Kidney (tissue), 14 donors: ENCODE data around the gene SMAD6. TPM values are rescaled to one million over a fixed set of nuclear protein-coding genes. Genes with fewer than 3 reads are reported as not detected.

Experiments used
- DNase-seq, 5 donors: peaks; one replicate each; pipeline ENCODE4 v3.0.0-alpha.2; 2013 to 2020
- FAIRE-seq: peaks from 2 replicates; lab custom pipeline; 2012; peaks lifted over from hg19 to GRCh38; lab: Jason Lieb, UNC
- H3K27ac ChIP-seq, 2 donors: one replicate each; pipeline ENCODE4 v1.7.0; 2013; ENCODE audit warnings: low read depth in 2 of 2, low read length in 2 of 2, inconsistent platforms in 1 of 2
- H3K27me3 ChIP-seq: one replicate; pipeline ENCODE4 v1.7.1; 2013; ENCODE audit warnings: low read length, inconsistent platforms; ENCODE audit not compliant: control insufficient read depth, insufficient read depth
- H3K36me3 ChIP-seq, 3 donors: one replicate each; pipeline versions ENCODE4 v1.7.0 to v1.7.1; 2013; ENCODE audit warnings: low read length in 3 of 3, control low read depth in 1 of 3, inconsistent platforms in 1 of 3; ENCODE audit not compliant: insufficient read depth in 3 of 3, control insufficient read depth in 2 of 3
- H3K4me1 ChIP-seq, 3 donors: one replicate each; pipeline versions ENCODE4 v1.7.0 to v1.7.1; 2013; ENCODE audit warnings: low read length in 3 of 3, inconsistent platforms in 1 of 3, low read depth in 1 of 3; ENCODE audit not compliant: control insufficient read depth in 2 of 3, insufficient read depth in 2 of 3
- H3K4me3 ChIP-seq, 3 donors: one replicate each; pipeline versions ENCODE4 v1.7.0 to v1.8.1; 2013; ENCODE audit warnings: low read length in 3 of 3, control low read depth in 1 of 3, inconsistent platforms in 1 of 3
- H3K9ac ChIP-seq, 3 donors: one replicate each; pipeline versions ENCODE4 v1.7.0 to v1.7.1; 2013; ENCODE audit warnings: low read length in 3 of 3, control low read depth in 1 of 3, inconsistent platforms in 1 of 3
- H3K9me3 ChIP-seq, 3 donors: one replicate each; pipeline versions ENCODE4 v1.7.0 to v1.7.1; 2013; ENCODE audit warnings: low read length in 3 of 3, control low read depth in 1 of 3, inconsistent platforms in 1 of 3; ENCODE audit not compliant: control insufficient read depth in 2 of 3, insufficient read depth in 1 of 3
- intact Hi-C: fragments of 100-400 bp; cut with DNase I; formaldehyde crosslinking; loops from one replicate; pipeline ENCODE4 v1.11.1; 2022
- polyA plus RNA-seq: library from polyadenylated mRNA; stranded (reverse); fragments of 350-450 nt; fragmentation: Illumina TruSeq; extraction: RNeasy Lipid Tissue Mini Kit (QIAGEN cat#74804); gene quantifications from one replicate; pipeline ENCODE4 v1.2.3, GENCODE V29; 2014; ENCODE audit warnings: low read depth, low replicate concordance; ENCODE audit not compliant: insufficient read depth
- total RNA-seq: library from RNA; stranded (reverse); fragmentation: NEBNext Ultra II Directional; extraction: Animal tissue kit (Norgen Biotek cat#: 25700); gene quantifications from one replicate; pipeline ENCODE4 v1.2.1, GENCODE V29; 2021
- TF ChIP-seq, protein P1 (sequence below): IDR thresholded peaks from 3 replicates; pipeline ENCODE4 v1.5.1; 2012; ENCODE audit warnings: mild to moderate bottlenecking, moderate library complexity, borderline replicate concordance; ENCODE audit not compliant: insufficient read depth; ENCODE audit errors: extremely low read depth
- donor health status: control.
- donor health status: control.
- donor health status: control.
- donor health status: control.
- donor health status: control.
- donor health status: DM: yes; HTN: yes; CAD: no.
- donor health status: Normal renal cell carcinoma (clear cell type).

SMAD6 gene
- total and polyA plus RNA-seq, 2 donors from 2014 or later: 15.4 to 23.0 TPM

DNA sequence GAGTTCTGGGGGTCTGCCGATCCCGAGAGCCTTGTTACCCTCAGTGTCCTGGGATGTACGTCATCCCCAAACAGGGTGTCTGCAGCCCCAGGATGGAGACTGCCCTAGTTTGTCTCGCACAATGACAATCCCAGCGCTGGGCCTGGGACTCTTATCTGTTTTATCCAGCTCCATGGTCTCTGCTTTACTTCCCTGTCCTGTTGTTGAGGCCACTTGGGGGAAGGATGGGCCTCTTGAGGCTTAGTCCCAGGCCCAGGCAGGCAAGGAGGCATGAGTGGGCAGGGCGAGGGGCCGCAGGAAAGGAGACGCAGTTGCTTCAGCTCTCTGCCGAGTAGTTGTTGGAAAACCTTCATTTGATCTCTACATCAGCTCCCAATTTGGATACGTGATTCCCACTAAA lies 17.4 kb downstream of the SMAD6 start:
- Histone ChIP-seq H3K36me3 (peaks cover 2 to 25% (median 8%) of the 10 kb centered on the region in 3 donors), H3K27me3 (no peaks in the 10 kb centered on the region), H3K4me3 (no peak overlapping the region), H3K9ac (no peak overlapping the region), H3K9me3 (no peaks in the 10 kb centered on the region), H3K27ac (no peak overlapping the region), H3K4me1 (peaks cover 7 to 31% (median 30%) of the 10 kb centered on the region in 3 donors)
- DNase-seq (peak in 1 of 5 donors; percentile 39), FAIRE-seq (no peak)
- intact Hi-C loops: no loop called here
- TF ChIP-seq, protein P1, sequence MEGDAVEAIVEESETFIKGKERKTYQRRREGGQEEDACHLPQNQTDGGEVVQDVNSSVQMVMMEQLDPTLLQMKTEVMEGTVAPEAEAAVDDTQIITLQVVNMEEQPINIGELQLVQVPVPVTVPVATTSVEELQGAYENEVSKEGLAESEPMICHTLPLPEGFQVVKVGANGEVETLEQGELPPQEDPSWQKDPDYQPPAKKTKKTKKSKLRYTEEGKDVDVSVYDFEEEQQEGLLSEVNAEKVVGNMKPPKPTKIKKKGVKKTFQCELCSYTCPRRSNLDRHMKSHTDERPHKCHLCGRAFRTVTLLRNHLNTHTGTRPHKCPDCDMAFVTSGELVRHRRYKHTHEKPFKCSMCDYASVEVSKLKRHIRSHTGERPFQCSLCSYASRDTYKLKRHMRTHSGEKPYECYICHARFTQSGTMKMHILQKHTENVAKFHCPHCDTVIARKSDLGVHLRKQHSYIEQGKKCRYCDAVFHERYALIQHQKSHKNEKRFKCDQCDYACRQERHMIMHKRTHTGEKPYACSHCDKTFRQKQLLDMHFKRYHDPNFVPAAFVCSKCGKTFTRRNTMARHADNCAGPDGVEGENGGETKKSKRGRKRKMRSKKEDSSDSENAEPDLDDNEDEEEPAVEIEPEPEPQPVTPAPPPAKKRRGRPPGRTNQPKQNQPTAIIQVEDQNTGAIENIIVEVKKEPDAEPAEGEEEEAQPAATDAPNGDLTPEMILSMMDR: no peak

DNA sequence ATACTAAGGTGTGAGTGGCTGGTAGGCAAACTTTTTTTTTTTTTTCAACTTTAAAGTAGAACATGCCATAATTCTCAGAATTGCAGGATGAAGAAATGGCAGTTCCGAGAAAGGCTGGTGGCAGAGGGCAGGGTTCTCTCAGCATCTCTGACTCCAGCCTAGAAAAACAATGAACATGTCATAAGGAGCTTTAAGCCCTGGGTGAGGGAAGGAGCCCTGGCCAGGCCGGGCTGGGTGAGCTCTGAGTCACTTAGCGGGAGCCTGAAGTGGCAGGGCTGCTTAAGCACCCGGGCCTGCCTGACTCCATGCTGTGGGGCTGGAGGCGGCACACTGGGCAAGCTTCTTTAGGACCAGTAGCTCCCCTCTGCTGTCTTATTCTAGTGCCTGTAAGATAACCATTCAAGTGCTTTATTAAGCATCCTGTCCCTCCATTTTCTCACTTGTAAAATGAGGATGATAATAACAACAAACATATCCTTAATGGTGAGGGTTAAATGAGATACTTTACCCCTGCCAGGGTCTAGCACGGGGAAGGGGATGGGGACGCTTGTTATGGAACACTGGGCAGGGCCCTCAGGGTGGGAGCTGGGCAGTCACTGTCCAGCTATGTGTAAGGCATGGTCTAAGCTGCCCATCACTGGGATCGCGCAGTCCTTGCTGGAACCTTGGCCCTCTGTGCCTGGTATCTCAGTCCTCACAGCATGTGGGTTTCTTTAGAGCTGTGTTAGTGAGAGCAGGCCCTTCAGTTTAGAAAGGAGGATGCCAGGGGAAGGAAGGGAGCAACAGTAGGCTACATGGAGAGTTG lies 18.4 kb downstream of the SMAD6 start:
- peak in 1 of 5 donors; percentile 88 for DNase-seq
- Histone ChIP-seq H3K27ac (no peak overlapping the region), H3K4me1 (peaks cover 4 to 28% (median 24%) of the 10 kb centered on the region in 3 donors), H3K9me3 (no peaks in the 10 kb centered on the region), H3K27me3 (no peaks in the 10 kb centered on the region), H3K4me3 (no peak overlapping the region), H3K36me3 (peaks cover 2 to 25% (median 8%) of the 10 kb centered on the region in 3 donors), H3K9ac (no peak overlapping the region)
- TF ChIP-seq, protein P1: no peak
- FAIRE-seq: no peak
- intact Hi-C loops: no loop called here

DNA sequence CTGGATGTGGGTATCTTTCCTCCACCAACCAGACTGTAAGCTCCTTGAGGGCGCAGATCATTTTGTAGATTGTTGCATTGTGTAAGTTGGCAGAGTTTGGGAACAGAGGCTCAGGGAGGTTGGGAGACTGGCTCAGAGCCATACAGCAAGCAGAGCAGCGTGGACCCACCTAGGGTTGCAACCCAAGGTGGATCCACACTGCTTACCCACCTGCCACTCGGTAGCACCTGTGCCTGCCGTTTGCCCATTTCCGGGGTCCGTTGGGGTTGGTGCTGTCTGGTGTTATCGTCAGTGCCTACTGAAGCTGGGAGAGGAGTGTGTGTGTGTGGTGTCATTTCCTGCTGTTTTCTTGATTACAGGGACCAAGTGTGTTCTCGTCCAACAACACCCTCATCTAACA lies 19.0 kb downstream of the SMAD6 start:
- DNase-seq (peak in 1 of 5 donors; percentile 52), FAIRE-seq (no peak)
- H3K9me3 ChIP-seq: no peaks in the 10 kb centered on the region
- no peak overlapping the region for H3K9ac ChIP-seq
- peaks cover 2 to 25% (median 8%) of the 10 kb centered on the region in 3 donors for H3K36me3 ChIP-seq
- no peak overlapping the region for H3K4me3 ChIP-seq
- H3K27me3 ChIP-seq: no peaks in the 10 kb centered on the region
- H3K4me1 ChIP-seq: peaks cover 0 to 28% (median 18%) of the 10 kb centered on the region in 3 donors
- no peak overlapping the region for H3K27ac ChIP-seq
- TF ChIP-seq, protein P1: no peak
- intact Hi-C loops: no loop called here
